Smooth muscle cell (in vitro differentiated cells): ENCODE data around the gene HIVEP2. TPM values are rescaled to one million over a fixed set of nuclear protein-coding genes. Genes with fewer than 3 reads are reported as not detected.

Experiments used
- DNase-seq: peaks from one replicate; lab custom pipeline; 2025; ENCODE audit not compliant: unreplicated experiment; lab: John Stamatoyannopoulos, UW
- H2AFZ ChIP-seq: fragments of 200-600 bp; sonication (generic); 2 replicates; pipeline ENCODE4 v1.6.0; 2016; ENCODE audit warnings: antibody characterized with exemption, low read depth, mild to moderate bottlenecking
- H3F3A ChIP-seq: fragments of 200-600 bp; sonication (generic); 2 replicates; pipeline ENCODE4 v1.6.0; 2017; ENCODE audit warnings: antibody characterized with exemption, low read depth
- H3K27ac ChIP-seq: fragments of 200-600 bp; sonication (generic); 2 replicates; pipeline ENCODE4 v1.5.1; 2016; ENCODE audit warnings: low read depth, mild to moderate bottlenecking
- H3K27me3 ChIP-seq: fragments of 200-600 bp; sonication (generic); 2 replicates; pipeline ENCODE4 v1.6.1; 2016; ENCODE audit warnings: low read depth, mild to moderate bottlenecking
- H3K36me3 ChIP-seq: fragments of 200-600 bp; sonication (generic); 2 replicates; pipeline ENCODE4 v1.5.1; 2016; ENCODE audit warnings: low read depth
- H3K4me1 ChIP-seq: fragments of 200-600 bp; sonication (generic); 2 replicates; pipeline ENCODE4 v1.5.1; 2016; ENCODE audit warnings: low read depth
- H3K4me2 ChIP-seq: fragments of 200-600 bp; sonication (generic); 2 replicates; pipeline ENCODE4 v1.6.0; 2016; ENCODE audit warnings: mild to moderate bottlenecking
- H3K4me3 ChIP-seq: fragments of 200-600 bp; sonication (generic); 2 replicates; pipeline ENCODE4 v1.5.1; 2016; ENCODE audit warnings: mild to moderate bottlenecking
- H3K79me2 ChIP-seq: fragments of 200-600 bp; sonication (generic); 2 replicates; pipeline ENCODE4 v1.6.0; 2016; ENCODE audit warnings: low read depth, mild to moderate bottlenecking
- H3K9ac ChIP-seq: fragments of 200-600 bp; sonication (generic); 2 replicates; pipeline ENCODE4 v1.6.0; 2016; ENCODE audit warnings: low read depth
- H3K9me3 ChIP-seq: fragments of 200-600 bp; sonication (generic); replicated peaks from 2 replicates; pipeline ENCODE4 v1.5.1; 2016; ENCODE audit warnings: low read depth
- H4K20me1 ChIP-seq: fragments of 200-600 bp; sonication (generic); 2 replicates; pipeline ENCODE4 v1.6.0; 2016; ENCODE audit warnings: low read depth
- WGBS: methylation state at CpG from one replicate; pipeline ENCODE4 v1.1.7; 2016; ENCODE audit warnings: low lambda C conversion rate; 5-methylcytosine and 5-hydroxymethylcytosine counted together
- polyA plus RNA-seq: library from polyadenylated mRNA; unstranded; fragments of >200 nt; fragmentation: Nextera tagmentation; extraction: Ambion mirVana; gene quantifications from 2 replicates; pipeline ENCODE4 v1.2.1, GENCODE V29; 2016
- total RNA-seq: library from RNA; depleted of rRNA; stranded (reverse); fragments of >200 nt; gene quantifications from 2 replicates; pipeline ENCODE4 v1.2.3, GENCODE V29; 2014
- TF ChIP-seq, protein P1 (sequence below): fragments of 200-600 bp; sonication (generic); IDR thresholded peaks from 2 replicates; pipeline ENCODE4 v1.5.1; 2017; ENCODE audit warnings: borderline replicate concordance, mild to moderate bottlenecking, antibody characterized with exemption; ENCODE audit not compliant: insufficient read depth, poor library complexity, severe bottlenecking

Gene HIVEP2
- total and polyA plus RNA-seq, 2 experiments from 2014 or later: 3.2 to 12.5 TPM

DNA sequence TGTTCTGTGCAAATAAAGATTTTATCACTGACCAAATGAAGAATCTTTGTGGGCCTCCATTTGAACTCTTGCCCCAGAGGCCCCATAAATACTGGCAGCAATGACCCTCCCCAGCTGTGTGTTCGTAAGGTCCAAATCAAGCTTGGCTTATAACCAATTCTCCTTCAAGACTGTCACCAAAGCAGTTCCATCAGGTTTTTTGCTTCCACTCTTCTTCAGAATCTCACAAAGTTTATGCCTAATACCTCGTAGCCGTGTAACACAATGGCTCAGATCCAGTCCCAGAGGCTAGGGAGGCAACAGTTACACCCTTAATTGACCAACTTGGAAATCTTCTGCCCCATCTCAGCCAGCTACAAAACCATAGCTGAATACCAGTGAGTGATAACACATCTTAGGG, 120.5 kb downstream of the HIVEP2 start:
- no peak for DNase-seq
- Histone ChIP-seq H3K36me3 (no peaks in the 10 kb centered on the region), H3K79me2 (peaks cover 15% of the 10 kb centered on the region), H3K4me3 (no peak overlapping the region), H3K27ac (no peak overlapping the region), H3K27me3 (no peaks in the 10 kb centered on the region), H3K4me1 (no peaks in the 10 kb centered on the region), H3K9me3 (no peaks in the 10 kb centered on the region), H3K4me2 (no peak overlapping the region), H4K20me1 (peaks cover 31% of the 10 kb centered on the region), H2AFZ (no peak overlapping the region), H3K9ac (no peak overlapping the region), H3F3A (peaks cover 3% of the 10 kb centered on the region)
- TF ChIP-seq, protein P1, sequence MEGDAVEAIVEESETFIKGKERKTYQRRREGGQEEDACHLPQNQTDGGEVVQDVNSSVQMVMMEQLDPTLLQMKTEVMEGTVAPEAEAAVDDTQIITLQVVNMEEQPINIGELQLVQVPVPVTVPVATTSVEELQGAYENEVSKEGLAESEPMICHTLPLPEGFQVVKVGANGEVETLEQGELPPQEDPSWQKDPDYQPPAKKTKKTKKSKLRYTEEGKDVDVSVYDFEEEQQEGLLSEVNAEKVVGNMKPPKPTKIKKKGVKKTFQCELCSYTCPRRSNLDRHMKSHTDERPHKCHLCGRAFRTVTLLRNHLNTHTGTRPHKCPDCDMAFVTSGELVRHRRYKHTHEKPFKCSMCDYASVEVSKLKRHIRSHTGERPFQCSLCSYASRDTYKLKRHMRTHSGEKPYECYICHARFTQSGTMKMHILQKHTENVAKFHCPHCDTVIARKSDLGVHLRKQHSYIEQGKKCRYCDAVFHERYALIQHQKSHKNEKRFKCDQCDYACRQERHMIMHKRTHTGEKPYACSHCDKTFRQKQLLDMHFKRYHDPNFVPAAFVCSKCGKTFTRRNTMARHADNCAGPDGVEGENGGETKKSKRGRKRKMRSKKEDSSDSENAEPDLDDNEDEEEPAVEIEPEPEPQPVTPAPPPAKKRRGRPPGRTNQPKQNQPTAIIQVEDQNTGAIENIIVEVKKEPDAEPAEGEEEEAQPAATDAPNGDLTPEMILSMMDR: no peak
- WGBS: 85% methylated on average over 3 of the region's 3 CpGs

GRCh38 chr6:142823256-142823902, 121.6 kb downstream of the HIVEP2 start:
- no peak overlapping the region for H3K9ac ChIP-seq
- 75% methylated on average over 10 of the region's 10 CpGs for WGBS
- peaks cover 3% of the 10 kb centered on the region for H3F3A ChIP-seq
- peaks cover 31% of the 10 kb centered on the region for H4K20me1 ChIP-seq
- no peaks in the 10 kb centered on the region for H3K36me3 ChIP-seq
- H3K27me3 ChIP-seq: no peaks in the 10 kb centered on the region
- no peak overlapping the region for H2AFZ ChIP-seq
- TF ChIP-seq, protein P1: no peak
- H3K79me2 ChIP-seq: peaks cover 18% of the 10 kb centered on the region
- DNase-seq: no peak
- no peak overlapping the region for H3K27ac ChIP-seq
- H3K4me2 ChIP-seq: no peak overlapping the region
- no peaks in the 10 kb centered on the region for H3K4me1 ChIP-seq
- H3K4me3 ChIP-seq: no peak overlapping the region
- H3K9me3 ChIP-seq: no peaks in the 10 kb centered on the region

DNA sequence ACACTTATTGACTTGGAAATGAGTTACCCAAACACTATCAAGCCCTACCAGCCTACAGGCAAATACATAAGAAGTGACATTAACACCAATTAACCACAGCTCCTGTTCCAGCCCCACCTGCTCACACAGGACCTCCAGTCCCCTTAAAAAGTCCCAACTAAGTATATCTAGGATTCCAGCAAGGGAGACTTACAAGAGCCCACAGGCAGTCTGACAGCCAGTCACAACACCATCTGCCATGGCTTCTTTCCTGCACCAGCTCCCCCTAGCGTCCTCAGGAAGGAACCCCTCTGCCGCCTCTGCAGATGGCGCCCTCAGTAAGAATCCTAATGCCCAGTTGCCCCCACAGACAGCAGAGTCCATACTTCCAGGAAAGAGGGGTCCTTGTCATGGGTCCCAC, 122.1 kb downstream of the HIVEP2 start:
- Histone ChIP-seq H3F3A (peaks cover 3% of the 10 kb centered on the region), H3K9me3 (no peaks in the 10 kb centered on the region), H3K9ac (no peak overlapping the region), H4K20me1 (peaks cover 31% of the 10 kb centered on the region), H3K4me1 (no peaks in the 10 kb centered on the region), H3K4me2 (no peak overlapping the region), H3K36me3 (no peaks in the 10 kb centered on the region), H3K27me3 (no peaks in the 10 kb centered on the region), H3K79me2 (peaks cover 18% of the 10 kb centered on the region), H3K27ac (no peak overlapping the region), H3K4me3 (no peak overlapping the region), H2AFZ (no peak overlapping the region)
- TF ChIP-seq, protein P1: peak; percentile 26
- 40% methylated on average over 3 of the region's 3 CpGs for WGBS
- DNase-seq: no peak

GRCh38 chr6:142822383-142822782, 122.6 kb downstream of the HIVEP2 start:
- Histone ChIP-seq H3K9ac (no peak overlapping the region), H3K36me3 (no peaks in the 10 kb centered on the region), H3K27ac (no peak overlapping the region), H3K4me3 (no peak overlapping the region), H3K27me3 (no peaks in the 10 kb centered on the region), H3K4me2 (no peak overlapping the region), H3F3A (peaks cover 2% of the 10 kb centered on the region), H4K20me1 (peaks cover 31% of the 10 kb centered on the region), H3K4me1 (no peaks in the 10 kb centered on the region), H3K79me2 (peaks cover 18% of the 10 kb centered on the region), H2AFZ (no peak overlapping the region), H3K9me3 (no peaks in the 10 kb centered on the region)
- TF ChIP-seq, protein P1: no peak
- no peak for DNase-seq
- WGBS: 95% methylated on average over 1 of the region's 1 CpG
